ENCODE results near the gene CDCP1. TPM values are rescaled to one million over a fixed set of nuclear protein-coding genes. Genes with fewer than 3 reads are reported as not detected.
A peak's percentile ranks its signal among the peaks of the same experiment; 100 is the strongest.

CDCP1 gene
- total RNA-seq, 1 experiment from 2014 or later = 0.13 TPM

DNA sequence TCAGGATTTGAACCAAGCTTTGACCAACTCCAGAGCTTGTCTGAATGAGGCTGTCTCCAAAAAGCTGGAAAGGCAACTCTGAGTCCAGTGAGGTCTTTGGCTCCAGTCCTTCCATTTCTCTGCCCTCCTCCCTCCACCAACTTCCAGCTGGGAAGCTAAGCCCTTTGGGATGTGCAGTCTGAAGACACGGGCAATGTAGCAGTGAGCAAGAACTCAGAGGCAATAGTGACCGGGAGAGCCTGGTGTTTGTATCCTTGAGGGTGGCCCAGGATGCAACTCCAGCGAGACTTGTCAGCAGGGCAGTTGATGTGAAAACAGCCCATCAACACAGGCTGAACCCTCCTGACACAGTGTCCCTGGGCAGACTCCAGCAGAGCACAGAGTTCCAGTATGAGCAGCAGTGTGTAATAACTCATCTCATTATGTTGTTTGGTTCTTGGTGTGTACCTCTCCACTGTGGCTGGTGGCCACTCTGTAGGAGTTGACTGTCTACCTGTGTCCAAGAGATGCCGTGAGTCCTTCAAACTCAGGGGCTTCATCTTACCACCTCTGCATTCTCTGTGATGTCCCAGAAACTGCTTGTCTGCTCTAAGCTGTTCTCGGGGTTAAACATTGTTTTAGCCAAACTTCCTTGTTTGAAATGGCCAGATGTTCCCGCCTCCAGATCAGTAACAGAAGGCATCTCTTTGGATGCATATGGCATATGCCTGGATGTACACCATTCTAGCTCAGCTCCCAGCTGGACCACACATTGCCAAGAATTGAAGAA lies 6.6 kb downstream of the CDCP1 start:
- Histone ChIP-seq H3K27ac (ENCODE audit: low read depth, low read length, poor library complexity, severe bottlenecking) (no peak overlapping the region), H3K4me1 (ENCODE audit: insufficient read depth, low read length, poor library complexity, severe bottlenecking) (no peaks in the 10 kb centered on the region), H3K36me3 (ENCODE audit: insufficient read depth, low read length, poor library complexity, severe bottlenecking) (no peaks in the 10 kb centered on the region), H3K9me3 (ENCODE audit: low read depth, low read length, poor library complexity, severe bottlenecking) (no peaks in the 10 kb centered on the region), H3K27me3 (replicated peaks; ENCODE audit: insufficient read depth, low read depth, low read length, poor library complexity) (peaks cover 4% of the 10 kb centered on the region), H3K4me3 (ENCODE audit: low read depth, low read length, poor library complexity, severe bottlenecking) (no peak overlapping the region)
- no peak for TF ChIP-seq EZH2 (IDR thresholded peaks at IDR 0.05; ENCODE audit: borderline replicate concordance, low read depth, low read length, poor library complexity, severe bottlenecking)
- TF ChIP-seq, protein P1, sequence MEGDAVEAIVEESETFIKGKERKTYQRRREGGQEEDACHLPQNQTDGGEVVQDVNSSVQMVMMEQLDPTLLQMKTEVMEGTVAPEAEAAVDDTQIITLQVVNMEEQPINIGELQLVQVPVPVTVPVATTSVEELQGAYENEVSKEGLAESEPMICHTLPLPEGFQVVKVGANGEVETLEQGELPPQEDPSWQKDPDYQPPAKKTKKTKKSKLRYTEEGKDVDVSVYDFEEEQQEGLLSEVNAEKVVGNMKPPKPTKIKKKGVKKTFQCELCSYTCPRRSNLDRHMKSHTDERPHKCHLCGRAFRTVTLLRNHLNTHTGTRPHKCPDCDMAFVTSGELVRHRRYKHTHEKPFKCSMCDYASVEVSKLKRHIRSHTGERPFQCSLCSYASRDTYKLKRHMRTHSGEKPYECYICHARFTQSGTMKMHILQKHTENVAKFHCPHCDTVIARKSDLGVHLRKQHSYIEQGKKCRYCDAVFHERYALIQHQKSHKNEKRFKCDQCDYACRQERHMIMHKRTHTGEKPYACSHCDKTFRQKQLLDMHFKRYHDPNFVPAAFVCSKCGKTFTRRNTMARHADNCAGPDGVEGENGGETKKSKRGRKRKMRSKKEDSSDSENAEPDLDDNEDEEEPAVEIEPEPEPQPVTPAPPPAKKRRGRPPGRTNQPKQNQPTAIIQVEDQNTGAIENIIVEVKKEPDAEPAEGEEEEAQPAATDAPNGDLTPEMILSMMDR (conservative IDR thresholded peaks at IDR 0.05; ENCODE audit: low read depth, low read length) = no peak
- DNase-seq (ENCODE audit: low spot score) = no peak
- ChIA-PET CTCF (no interaction called here), POLR2A (ENCODE audit: low non-redundant PET) (no interaction called here)
- no TSS peak for BruUV-seq (replicated peaks)
- intact Hi-C loops (cut with micrococcal nuclease; ENCODE audit: unreplicated experiment) = no loop called here

DNA sequence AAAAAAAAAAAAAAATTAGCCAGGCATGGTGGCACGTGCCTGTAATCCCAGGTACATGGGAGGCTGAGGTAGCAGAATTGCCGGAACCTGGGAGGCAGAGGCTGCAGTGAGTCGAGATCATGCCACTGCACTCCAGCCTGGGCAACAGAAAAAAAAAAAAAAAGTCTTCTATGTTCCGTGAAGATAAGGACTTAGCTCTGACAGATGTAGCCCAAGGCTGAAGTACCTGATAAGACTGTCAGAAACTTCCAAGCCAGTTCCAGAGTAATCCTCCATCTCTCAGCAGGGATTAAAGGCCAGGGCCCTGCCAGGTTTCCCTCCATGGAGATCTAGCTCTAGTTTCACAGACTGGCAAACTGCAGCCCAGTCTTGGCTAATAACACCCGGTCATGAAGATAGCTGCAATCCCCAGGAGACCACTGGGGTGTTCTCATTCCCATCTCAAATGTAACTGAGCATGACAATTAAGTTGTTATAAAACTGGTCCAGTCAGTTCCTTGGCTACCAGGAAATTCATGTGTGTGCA lies 8.5 kb downstream of the CDCP1 start:
- Histone ChIP-seq H3K36me3 (ENCODE audit: insufficient read depth, low read length, poor library complexity, severe bottlenecking) (no peaks in the 10 kb centered on the region), H3K4me3 (ENCODE audit: low read depth, low read length, poor library complexity, severe bottlenecking) (no peak overlapping the region), H3K9me3 (ENCODE audit: low read depth, low read length, poor library complexity, severe bottlenecking) (no peaks in the 10 kb centered on the region), H3K27ac (ENCODE audit: low read depth, low read length, poor library complexity, severe bottlenecking) (no peak overlapping the region), H3K4me1 (ENCODE audit: insufficient read depth, low read length, poor library complexity, severe bottlenecking) (no peaks in the 10 kb centered on the region), H3K27me3 (replicated peaks; ENCODE audit: insufficient read depth, low read depth, low read length, poor library complexity) (no peaks in the 10 kb centered on the region)
- intact Hi-C loops (cut with micrococcal nuclease; ENCODE audit: unreplicated experiment) = no loop called here
- TF ChIP-seq EZH2 (IDR thresholded peaks at IDR 0.05; ENCODE audit: borderline replicate concordance, low read depth, low read length, poor library complexity, severe bottlenecking) = no peak
- TF ChIP-seq, protein P1 (conservative IDR thresholded peaks at IDR 0.05; ENCODE audit: low read depth, low read length) = no peak
- POLR2A ChIA-PET (ENCODE audit: low non-redundant PET) = no interaction called here
- no TSS peak for BruUV-seq (replicated peaks)
- DNase-seq (ENCODE audit: low spot score) = peak; percentile 49
- CTCF ChIA-PET = no interaction called here

DNA sequence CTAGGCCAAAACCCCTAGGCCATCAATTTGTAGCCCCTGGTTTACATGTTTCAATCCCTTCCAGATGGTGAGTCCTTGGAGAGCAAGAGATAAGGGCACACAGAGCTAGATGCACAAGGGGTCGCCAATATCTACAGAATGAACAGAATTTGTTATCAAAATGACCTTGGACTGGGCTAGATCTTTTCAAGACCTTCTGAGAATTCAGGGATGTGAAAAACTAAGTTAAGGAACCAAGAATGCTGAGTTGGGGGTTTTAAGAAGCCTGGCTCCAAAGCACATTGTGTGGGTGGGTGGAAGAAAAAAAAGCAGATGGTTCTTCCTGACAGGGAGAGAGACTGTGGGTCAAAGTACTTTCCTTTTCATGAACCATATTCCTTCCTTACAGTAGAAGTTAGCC lies 10.2 kb downstream of the CDCP1 start:
- DNase-seq (ENCODE audit: low spot score) = no peak
- POLR2A ChIA-PET (ENCODE audit: low non-redundant PET) = no interaction called here
- Histone ChIP-seq H3K27me3 (replicated peaks; ENCODE audit: insufficient read depth, low read depth, low read length, poor library complexity) (no peaks in the 10 kb centered on the region), H3K4me1 (ENCODE audit: insufficient read depth, low read length, poor library complexity, severe bottlenecking) (no peaks in the 10 kb centered on the region), H3K27ac (ENCODE audit: low read depth, low read length, poor library complexity, severe bottlenecking) (no peak overlapping the region), H3K36me3 (ENCODE audit: insufficient read depth, low read length, poor library complexity, severe bottlenecking) (no peaks in the 10 kb centered on the region), H3K9me3 (ENCODE audit: low read depth, low read length, poor library complexity, severe bottlenecking) (no peaks in the 10 kb centered on the region), H3K4me3 (ENCODE audit: low read depth, low read length, poor library complexity, severe bottlenecking) (no peak overlapping the region)
- no peak for TF ChIP-seq EZH2 (IDR thresholded peaks at IDR 0.05; ENCODE audit: borderline replicate concordance, low read depth, low read length, poor library complexity, severe bottlenecking)
- TF ChIP-seq, protein P1 (conservative IDR thresholded peaks at IDR 0.05; ENCODE audit: low read depth, low read length) = no peak
- no TSS peak for BruUV-seq (replicated peaks)
- intact Hi-C loops (cut with micrococcal nuclease; ENCODE audit: unreplicated experiment) = no loop called here
- CTCF ChIA-PET = no interaction called here
